ENCODE measurements around the gene MROH2A. TPM values are rescaled to one million over a fixed set of nuclear protein-coding genes. Genes with fewer than 3 reads are reported as not detected.

The MROH2A gene, protein sequence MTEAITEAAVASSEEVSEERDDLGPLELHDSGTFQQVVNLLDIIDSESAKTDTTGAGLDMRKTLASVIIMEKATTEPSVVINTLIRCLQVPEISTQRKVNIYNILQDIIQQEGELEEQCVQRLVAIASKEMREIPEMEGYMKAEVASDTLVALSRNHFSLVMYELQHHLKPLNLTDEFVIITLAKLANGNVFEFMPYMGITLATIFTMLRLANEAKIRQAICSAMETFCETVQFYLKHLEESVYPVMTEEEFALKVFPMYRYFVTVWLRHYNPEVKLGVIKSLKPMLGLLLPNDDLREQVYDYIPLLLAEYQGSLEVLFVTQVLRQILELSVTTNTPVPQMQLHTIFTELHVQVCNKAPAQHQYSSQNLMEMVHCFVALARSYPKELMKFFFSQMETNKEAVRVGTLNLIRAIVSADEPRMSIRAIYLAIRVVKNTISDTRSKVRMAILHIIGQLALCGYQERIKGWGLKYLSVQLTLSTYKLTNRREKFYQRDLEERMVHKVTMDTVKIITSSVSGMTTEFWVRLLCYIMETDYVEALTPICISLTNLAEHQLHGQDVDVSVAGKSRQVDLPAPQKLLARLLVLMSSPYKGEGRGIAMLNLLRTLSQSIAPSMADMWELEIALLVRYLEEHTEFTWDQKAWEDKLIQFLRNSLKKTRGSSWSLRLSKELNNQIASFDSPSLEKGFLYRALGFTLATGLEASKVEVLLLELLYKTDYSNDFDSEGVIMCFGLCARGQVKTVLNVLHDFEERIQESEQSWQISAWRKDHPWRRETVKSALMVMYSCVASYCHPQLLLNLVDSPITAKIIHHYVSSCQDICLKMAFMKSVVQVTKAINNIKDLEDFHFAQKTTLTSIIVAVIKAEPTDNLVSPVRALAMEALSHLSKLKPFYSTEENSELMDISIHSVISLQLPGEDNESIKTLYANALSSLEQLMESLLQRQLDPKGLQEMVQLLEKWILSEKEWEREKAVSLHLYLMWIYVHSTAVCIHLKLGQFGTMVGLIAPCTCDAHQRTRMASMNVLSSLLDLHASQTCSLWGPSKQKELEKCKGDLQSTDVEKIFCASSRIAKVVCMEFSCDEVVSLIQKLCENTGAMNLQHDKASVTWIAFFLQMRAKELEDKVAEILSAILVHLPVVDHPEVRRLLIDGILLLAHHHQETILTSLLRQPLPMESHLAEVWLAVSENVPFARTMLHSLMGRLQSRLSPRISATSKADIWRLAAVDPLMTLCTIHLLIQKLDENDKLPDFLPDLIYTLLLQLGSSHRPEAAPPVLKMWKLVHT (N-terminal part only)
- polyA plus RNA-seq (2012; ENCODE audit: insufficient read length, low read depth), result not detected

DNA sequence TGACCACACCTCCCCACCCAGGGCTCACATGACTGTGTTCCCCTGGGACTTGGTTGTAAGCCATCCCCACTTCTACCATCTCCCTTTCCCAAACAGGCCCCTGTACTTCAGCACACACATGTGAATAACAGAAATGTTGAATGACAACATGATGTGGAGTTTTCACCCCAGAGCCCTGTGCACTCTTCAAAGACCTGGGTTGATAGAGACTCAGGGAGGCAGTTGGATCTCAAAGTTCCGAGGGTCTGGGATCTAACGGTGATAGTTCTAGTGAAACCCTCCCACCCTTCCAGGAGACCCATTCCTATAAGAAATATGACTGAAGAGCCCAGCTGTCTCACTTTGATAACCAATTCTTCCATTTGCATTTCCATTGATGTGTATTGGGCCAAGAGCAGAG, at the start of gene MROH2A:
Gene MROH2A, plus strand, starts transcription at position 301 of the 400 bp plus-strand sequence. CDS start 1,029 bp downstream, outside the sequence.
- TF ChIP-seq POLR2AphosphoS5 (IDR thresholded peaks at IDR 0.05; ENCODE audit: low read depth, low read length), result no peak

DNA sequence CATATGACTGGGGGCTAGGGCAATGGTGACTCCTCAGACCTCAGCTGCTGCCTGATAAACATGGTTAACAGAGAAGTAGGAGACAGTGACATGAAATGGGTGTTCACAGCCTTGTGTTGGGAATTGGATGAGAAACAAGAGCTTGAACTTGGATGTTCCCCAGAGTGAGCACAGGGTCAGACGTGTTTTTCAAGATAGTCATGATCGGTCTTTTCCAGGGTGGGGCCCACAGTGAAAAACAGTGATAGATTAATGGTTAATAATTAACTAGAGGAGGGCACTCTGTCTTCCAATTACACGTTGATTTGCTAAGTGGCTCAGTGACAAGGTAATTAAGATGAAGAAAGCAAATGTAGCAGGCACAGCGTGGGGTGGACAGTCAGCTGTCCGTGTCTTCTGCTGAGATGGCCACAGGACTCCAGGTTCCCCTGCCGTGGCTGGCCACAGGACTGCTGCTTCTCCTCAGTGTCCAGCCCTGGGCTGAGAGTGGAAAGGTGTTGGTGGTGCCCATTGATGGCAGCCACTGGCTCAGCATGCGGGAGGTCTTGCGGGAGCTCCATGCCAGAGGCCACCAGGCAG, 49.3 kb upstream of the MROH2A start, which contains the start of gene UGT1A3:
Gene UGT1A3, plus strand, starts transcription at position 320 of the 579 bp plus-strand sequence. Its CDS starts 85 bp downstream, at position 405.
- TF ChIP-seq, protein P1, sequence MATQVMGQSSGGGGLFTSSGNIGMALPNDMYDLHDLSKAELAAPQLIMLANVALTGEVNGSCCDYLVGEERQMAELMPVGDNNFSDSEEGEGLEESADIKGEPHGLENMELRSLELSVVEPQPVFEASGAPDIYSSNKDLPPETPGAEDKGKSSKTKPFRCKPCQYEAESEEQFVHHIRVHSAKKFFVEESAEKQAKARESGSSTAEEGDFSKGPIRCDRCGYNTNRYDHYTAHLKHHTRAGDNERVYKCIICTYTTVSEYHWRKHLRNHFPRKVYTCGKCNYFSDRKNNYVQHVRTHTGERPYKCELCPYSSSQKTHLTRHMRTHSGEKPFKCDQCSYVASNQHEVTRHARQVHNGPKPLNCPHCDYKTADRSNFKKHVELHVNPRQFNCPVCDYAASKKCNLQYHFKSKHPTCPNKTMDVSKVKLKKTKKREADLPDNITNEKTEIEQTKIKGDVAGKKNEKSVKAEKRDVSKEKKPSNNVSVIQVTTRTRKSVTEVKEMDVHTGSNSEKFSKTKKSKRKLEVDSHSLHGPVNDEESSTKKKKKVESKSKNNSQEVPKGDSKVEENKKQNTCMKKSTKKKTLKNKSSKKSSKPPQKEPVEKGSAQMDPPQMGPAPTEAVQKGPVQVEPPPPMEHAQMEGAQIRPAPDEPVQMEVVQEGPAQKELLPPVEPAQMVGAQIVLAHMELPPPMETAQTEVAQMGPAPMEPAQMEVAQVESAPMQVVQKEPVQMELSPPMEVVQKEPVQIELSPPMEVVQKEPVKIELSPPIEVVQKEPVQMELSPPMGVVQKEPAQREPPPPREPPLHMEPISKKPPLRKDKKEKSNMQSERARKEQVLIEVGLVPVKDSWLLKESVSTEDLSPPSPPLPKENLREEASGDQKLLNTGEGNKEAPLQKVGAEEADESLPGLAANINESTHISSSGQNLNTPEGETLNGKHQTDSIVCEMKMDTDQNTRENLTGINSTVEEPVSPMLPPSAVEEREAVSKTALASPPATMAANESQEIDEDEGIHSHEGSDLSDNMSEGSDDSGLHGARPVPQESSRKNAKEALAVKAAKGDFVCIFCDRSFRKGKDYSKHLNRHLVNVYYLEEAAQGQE (IDR thresholded peaks at IDR 0.05; ENCODE audit: insufficient read depth in 1 of 2, low read depth in 2 of 2, low read length in 2 of 2), result no peak

- no peak for TF ChIP-seq SIN3A (IDR thresholded peaks at IDR 0.05; ENCODE audit: borderline replicate concordance, insufficient read depth, low read length)
- no peak for TF ChIP-seq TAF1 (IDR thresholded peaks at IDR 0.05; ENCODE audit: borderline replicate concordance, insufficient read depth, low read length)
- TF ChIP-seq, protein P1 (IDR thresholded peaks at IDR 0.05; ENCODE audit: insufficient read depth in 1 of 2, low read depth in 2 of 2, low read length in 2 of 2), result no peak
Observed at GRCh38 chr2:233740870-233741269, 37.3 kb upstream of the MROH2A start.

- TF ChIP-seq TAF1 (IDR thresholded peaks at IDR 0.05; ENCODE audit: borderline replicate concordance, insufficient read depth, low read length) (no peak), SIN3A (IDR thresholded peaks at IDR 0.05; ENCODE audit: borderline replicate concordance, insufficient read depth, low read length) (no peak), POLR2AphosphoS5 (IDR thresholded peaks at IDR 0.05; ENCODE audit: low read depth, low read length) (no peak), FOXP2 (optimal IDR thresholded peaks at IDR 0.05; ENCODE audit: borderline replicate concordance, extremely low read depth, extremely low read length, insufficient read depth) (no peak)
- TF ChIP-seq, protein P1 (IDR thresholded peaks at IDR 0.05; ENCODE audit: insufficient read depth in 1 of 2, low read depth in 2 of 2, low read length in 2 of 2), result no peak
Observed at GRCh38 chr2:233743464-233744259, 34.5 kb upstream of the MROH2A start.
